GM18858 (cell line): ENCODE measurements around the gene ANKRD36.
"Not testable (repeated sequence)": the region's sequence is repeated elsewhere in the genome, so short reads cannot be mapped to it uniquely, and the experiment has no call there.

ENCODE experiments used
- ATAC-seq: cut with Tn5 transposase; IDR thresholded peaks from one replicate; pipeline ENCODE4 v1.9.1; 2021; ENCODE audit not compliant: unreplicated experiment

Gene ANKRD36

DNA sequence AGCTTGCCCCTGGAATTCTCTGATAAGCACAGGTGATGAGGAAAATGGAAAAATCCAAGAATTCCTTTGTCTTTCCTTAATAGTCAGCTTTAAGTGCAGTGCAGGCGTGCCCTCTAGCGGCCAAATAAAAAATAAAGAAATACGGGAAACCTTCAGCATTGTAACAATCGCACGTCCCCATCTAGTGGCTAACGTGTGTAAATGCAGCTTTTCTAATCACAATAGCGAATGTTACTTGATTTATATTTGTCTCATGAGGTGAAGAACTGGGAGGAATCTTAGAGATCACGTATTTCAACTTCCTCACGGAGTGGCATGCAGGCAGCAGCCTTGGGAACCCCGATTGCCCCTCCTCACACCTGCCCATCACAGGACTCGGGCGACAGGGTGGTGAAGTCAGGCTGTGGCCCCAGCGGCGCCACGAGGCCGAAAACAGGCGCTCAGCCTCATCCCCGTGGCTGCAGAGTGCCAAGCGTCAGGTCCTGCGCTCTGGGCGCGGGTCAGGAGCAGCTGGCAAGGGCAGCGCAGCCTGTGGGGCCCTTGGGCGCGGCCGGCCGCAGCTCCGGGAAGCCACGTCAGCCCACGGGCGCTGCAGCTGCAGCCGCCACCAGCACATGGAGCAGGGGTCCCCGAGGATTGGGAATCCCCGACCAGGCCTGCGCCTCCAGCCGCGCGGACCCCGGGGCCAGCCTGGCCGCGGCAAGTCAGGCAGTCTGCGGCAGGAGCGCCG is 468 bp upstream of the ANKRD36 start:
- ATAC-seq = not testable (repeated sequence)

DNA sequence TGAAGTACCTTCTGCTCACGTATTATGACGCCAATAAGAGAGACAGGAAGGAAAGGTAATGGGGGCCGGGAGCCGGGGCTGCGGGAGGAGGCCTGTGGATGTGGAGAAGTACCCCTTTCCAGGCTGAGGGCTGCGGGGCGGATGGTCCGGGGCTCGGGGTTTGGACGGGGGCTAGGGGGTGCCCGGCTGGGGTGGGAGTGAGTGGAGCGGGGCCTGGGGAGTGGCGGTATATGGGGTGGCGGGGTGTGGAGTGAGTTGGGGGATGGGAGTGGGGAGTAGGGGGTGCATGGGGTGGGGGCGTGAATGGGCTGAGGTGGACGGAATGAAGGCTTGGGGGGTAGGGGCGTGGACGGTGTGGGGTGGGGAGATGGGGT is 916 bp downstream of the ANKRD36 start:
- not testable (repeated sequence) for ATAC-seq

DNA sequence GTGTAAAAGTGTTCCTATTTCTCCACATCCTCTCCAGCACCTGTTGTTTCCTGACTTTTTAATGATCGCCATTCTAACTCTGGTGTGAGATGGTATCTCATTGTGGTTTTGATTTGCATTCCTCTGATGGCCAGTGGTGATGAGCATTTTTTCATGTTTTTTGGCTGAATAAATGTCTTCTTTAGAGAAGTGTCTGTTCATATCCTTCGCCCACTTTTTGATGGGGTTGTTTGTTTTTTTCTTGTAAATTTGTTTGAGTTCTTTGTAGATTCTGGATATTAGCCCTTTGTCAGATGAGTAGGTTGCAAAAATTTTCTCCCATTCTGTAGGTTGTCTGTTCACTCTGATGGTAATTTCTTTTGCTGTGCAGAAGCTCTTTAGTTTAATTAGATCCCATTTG is 16.1 kb downstream of the ANKRD36 start:
- not testable (repeated sequence) for ATAC-seq

DNA sequence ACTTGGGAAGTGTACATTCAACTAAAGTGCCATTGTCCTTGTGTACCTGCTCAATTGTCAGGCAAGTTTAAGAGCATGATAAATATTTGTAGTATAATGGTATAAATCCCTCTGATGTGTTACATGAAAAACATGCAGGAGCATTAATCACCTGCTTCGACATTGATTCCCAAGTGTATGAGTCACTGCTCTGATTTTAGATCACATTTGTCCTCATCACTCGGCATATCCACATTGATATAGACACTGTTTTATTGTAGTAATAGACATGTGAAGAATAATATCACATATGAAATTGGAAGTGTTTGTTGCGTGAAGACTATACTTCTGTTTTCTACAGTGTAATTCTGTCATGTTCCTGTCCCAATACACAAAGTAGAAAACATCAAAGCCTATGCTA is 31.1 kb downstream of the ANKRD36 start:
- not testable (repeated sequence) for ATAC-seq

DNA sequence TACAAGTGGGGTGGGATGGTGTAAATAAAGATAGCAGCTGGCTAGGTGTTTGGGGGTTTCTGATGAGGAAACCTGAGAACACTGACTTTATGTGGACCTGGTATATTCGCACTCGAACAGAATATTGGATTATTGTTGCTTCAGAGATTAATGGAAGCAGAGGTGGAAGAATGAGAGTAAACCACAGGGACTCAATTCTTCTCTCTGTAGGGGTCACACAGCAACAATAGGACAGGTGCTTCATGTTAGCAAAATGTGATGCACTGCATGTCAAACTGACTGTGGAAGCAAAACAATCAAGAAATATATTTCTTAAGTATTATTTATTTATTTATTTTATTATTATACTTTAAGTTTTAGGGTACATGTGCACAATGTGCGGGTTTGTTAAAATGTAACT is 53.6 kb downstream of the ANKRD36 start:
- ATAC-seq = not testable (repeated sequence)

DNA sequence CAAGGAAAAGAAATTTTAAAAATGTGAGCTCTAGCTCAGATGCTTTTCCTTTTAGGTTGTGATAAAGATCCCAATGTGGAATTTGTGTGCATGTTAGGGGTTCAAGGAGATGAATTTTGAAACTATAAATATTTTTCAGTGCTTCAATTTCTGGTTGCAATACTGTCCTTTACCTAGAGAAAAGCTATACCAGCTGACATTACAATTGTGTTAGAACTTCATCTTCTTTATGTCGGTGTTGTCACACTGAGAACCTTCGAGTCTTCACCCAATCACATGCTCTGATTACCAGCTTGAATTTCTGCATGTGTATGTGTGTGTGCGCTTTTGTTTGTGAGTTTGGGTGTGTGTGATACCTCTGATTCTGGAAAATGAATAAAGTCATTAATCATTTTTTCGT is 55.0 kb downstream of the ANKRD36 start:
- ATAC-seq = not testable (repeated sequence)

GRCh38 chr2:97168583-97168982 is 55.6 kb downstream of the ANKRD36 start:
- ATAC-seq = not testable (repeated sequence)

- not testable (repeated sequence) for ATAC-seq
Measured at GRCh38 chr2:97180391-97180790, 67.4 kb downstream of the ANKRD36 start.

- ATAC-seq = not testable (repeated sequence)
Measured at GRCh38 chr2:97195349-97195748, 82.4 kb downstream of the ANKRD36 start.

GRCh38 chr2:97197251-97197650 is 84.3 kb downstream of the ANKRD36 start:
- ATAC-seq = not testable (repeated sequence)

GRCh38 chr2:97200887-97201286 is 87.9 kb downstream of the ANKRD36 start:
- not testable (repeated sequence) for ATAC-seq

DNA sequence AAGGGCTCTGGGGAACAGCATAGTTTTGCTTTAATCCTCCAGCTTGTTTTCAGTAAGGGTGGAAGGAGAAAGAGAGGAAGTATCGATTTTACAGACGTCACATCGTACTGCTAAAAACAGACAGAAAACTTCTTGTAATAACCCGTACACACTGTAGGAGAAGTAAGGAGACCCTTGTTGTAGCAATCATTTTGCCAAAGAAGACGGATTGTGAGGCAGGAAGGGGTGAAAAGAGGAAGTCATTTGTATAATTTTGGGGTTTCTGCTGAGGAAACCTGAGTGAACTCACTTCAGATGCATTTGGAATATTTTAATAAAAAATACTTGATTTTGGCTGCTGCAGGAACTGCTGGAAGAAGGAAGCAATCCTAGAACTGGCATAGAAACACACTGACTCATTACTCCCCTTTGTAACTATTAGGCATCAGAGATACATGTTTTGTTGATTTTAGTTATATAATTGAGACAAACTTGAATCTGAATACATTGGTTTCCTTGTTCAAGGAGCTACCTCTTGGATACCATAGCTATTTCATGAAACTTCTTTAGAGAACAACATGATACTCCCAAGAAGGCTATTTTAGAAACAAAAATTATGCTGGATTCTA is 89.8 kb downstream of the ANKRD36 start:
- not testable (repeated sequence) for ATAC-seq

DNA sequence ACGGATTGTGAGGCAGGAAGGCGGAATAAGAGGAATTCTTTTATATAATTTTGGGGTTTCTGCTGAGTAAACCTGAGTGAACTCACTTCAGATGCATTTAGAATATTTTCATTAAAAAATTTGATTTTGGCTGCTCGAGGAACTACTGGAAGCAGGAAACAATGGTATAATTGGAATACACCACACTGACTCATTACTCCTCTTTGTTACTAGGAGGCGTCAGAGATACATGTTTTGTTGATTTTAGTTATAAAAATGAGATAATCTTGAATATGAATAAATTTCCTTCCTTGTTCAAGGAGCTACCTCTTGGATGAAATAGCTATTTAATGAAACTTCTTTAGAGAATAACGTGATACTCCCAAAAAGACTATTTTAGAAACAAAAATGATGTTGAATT is 97.4 kb downstream of the ANKRD36 start:
- ATAC-seq = no peak

DNA sequence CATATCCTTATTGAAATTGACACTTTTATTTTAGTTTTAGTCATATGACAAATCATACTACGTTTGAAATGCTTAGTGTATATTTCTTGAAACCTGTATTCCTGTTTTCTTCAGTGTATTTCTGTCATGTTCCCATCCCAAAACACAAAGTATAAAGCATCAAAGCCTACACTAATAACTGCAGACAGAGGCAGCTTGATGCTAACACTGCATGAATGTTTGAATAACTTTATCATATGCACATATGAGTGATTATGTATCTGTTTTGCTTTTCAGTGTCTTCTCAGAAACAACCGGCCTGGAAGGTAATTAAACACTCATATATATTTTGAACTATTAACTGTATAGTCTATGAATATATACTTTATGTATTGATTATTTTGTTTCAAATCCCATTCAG is 102.1 kb downstream of the ANKRD36 start:
- ATAC-seq = not testable (repeated sequence)

DNA sequence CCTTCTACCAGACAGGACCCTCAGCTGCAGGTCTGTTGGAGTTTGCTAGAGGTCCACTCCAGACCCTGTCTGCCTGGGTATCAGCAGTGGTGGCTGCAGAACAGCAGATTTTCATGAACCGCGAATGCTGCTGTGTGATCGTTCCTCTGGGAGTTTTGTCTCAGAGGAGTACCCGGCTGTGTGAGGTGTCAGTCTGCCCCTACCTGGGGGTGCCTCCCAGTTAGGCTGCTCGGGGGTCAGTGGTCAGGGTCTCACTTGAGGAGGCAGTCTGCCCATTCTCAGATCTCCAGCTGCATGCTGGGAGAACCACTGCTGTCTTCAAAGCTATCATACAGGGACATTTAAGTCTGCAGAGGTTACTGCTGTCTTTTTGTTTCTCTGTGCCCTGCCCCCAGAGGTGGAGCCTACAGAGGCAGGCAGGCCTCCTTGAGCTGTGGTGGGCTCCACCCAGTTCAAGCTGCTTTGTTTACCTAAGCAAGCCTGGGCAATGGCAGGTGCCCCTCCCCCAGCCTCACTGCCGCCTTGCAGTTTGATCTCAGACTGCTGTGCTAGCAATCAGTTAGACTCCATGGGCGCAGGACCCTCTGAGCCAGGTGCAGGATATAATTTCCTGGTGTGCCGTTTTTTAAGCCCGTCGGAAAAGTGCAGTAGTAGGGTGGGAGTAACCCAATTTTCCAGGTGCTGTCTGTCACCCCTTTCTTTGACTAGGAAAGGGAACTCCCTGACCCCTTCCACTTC is 118.1 kb downstream of the ANKRD36 start:
- not testable (repeated sequence) for ATAC-seq

DNA sequence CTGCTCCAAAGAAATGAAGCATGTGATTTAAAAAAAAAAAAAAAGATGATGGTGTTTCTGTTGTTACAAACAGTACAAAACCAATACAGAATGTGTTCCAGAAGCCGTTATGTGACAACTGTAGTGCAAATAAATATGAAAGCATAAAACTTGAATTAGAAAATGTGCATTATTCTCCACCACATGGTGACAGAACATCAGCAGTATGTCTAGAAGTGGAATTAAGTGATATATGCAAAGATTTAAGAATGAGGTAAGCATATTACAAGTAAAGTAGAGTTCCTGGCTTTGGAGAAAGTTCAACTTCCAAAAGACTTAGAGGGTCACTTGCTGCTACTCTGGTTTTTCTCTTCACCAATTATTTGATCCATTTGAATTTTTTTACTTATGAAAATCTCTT is 120.0 kb downstream of the ANKRD36 start:
- ATAC-seq = not testable (repeated sequence)

DNA sequence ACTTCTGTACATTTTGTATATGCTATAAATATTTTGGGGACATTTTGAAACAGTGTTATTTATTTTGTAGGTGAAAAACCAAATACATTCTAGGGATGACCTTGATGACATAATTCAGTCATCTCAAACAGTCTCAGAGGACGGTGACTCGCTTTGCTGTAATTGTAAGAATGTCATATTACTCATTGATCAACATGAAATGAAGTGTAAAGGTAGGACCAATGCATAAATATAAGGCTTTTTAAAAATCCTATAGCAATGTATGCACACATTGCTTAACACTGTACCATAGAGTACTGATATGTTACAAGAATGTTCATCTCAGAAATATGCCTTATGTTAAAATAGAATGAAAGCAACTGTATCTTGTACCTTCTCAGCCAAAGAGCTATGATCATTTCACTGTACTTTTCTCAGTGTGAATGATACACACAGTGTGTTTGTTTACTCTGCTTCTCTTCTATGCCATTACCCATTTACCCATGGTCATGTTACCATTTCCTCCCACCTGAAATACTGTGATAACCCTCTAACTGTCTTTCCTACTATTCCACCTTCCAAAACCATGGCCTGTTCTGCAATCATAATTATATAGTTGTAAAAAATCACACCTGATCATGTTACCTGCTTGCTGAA is 120.8 kb downstream of the ANKRD36 start:
- ATAC-seq = not testable (repeated sequence)

DNA sequence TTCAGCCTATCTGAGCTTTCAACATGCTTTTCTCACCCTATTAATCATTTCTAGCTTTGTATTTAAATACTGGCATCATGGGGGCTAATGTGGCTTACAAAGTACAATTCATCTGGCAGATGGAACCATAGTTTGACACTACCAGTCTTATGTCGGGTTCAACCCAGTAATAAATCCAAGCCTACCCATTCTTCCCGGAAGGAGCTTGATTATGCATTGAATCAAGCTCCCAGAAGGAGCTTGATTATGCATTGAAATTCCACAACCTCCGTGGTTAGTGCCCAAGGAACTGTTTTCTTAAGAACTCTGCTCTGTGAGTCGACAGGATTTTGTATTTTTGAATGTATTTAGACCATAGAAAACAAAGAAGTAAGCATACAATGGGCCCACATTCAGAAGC is 148.2 kb downstream of the ANKRD36 start:
- not testable (repeated sequence) for ATAC-seq

GRCh38 chr2:97266449-97266848 is 153.5 kb downstream of the ANKRD36 start:
- not testable (repeated sequence) for ATAC-seq

GRCh38 chr2:97267411-97268074 is 154.6 kb downstream of the ANKRD36 start:
- ATAC-seq = no peak

GRCh38 chr2:97268075-97268591 is 155.2 kb downstream of the ANKRD36 start:
- not testable (repeated sequence) for ATAC-seq
